KMS-11 (cell line): Measurements from ENCODE around the gene PLEKHA5.

Experiments used
- H2AFZ ChIP-seq: fragments of 200-600 bp; sonication (generic); 2 replicates; pipeline ENCODE4 v1.6.1; 2016; ENCODE audit warnings: antibody characterized with exemption, mixed run types, low read depth
- H3K27ac ChIP-seq: fragments of 200-600 bp; sonication (generic); 2 replicates; pipeline ENCODE4 v1.6.1; 2016; ENCODE audit warnings: mild to moderate bottlenecking, mixed run types
- H3K27me3 ChIP-seq: fragments of 200-600 bp; sonication (generic); 2 replicates; pipeline ENCODE4 v1.6.1; 2017; ENCODE audit warnings: mild to moderate bottlenecking, low read depth, mixed run types, moderate library complexity; ENCODE audit not compliant: insufficient read depth
- H3K36me3 ChIP-seq: fragments of 200-600 bp; sonication (generic); 2 replicates; pipeline ENCODE4 v1.6.1; 2017; ENCODE audit warnings: mild to moderate bottlenecking, mixed run types; ENCODE audit not compliant: insufficient read depth
- H3K4me1 ChIP-seq: fragments of 200-600 bp; sonication (generic); 2 replicates; pipeline ENCODE4 v1.6.1; 2016; ENCODE audit warnings: mild to moderate bottlenecking, low read depth, mixed run types; ENCODE audit not compliant: poor library complexity, severe bottlenecking
- H3K4me2 ChIP-seq: fragments of 200-600 bp; sonication (generic); 2 replicates; pipeline ENCODE4 v1.7.0; 2016; ENCODE audit warnings: mild to moderate bottlenecking, mixed run types
- H3K4me3 ChIP-seq: fragments of 200-600 bp; sonication (generic); IDR thresholded peaks from 2 replicates; pipeline ENCODE4 v1.6.1; 2017; ENCODE audit warnings: low read depth, low read length, mixed read lengths; ENCODE audit not compliant: insufficient read depth
- H3K79me2 ChIP-seq: fragments of 200-600 bp; sonication (generic); 2 replicates; pipeline ENCODE4 v1.6.1; 2016; ENCODE audit warnings: low read depth, mixed run types; ENCODE audit not compliant: insufficient read depth
- H3K9ac ChIP-seq: fragments of 200-600 bp; sonication (generic); 2 replicates; pipeline ENCODE4 v1.6.1; 2016; ENCODE audit warnings: mild to moderate bottlenecking, mixed run types
- H4K20me1 ChIP-seq: fragments of 200-600 bp; sonication (generic); 2 replicates; pipeline ENCODE4 v1.6.1; 2016; ENCODE audit warnings: mild to moderate bottlenecking, mixed run types; ENCODE audit not compliant: insufficient read depth
- CTCF ChIP-seq: fragments of 200-600 bp; sonication (generic); conservative IDR thresholded peaks from 2 replicates; pipeline ENCODE4 v1.6.1; 2017; ENCODE audit warnings: low read depth, mild to moderate bottlenecking, antibody characterized with exemption, low read length, moderate library complexity, mixed read lengths

Gene PLEKHA5

GRCh38 chr12:19150273-19150900 lies 20.9 kb downstream of the PLEKHA5 start:
- TF ChIP-seq CTCF: no peak
- Histone ChIP-seq H3K4me3 (no peak overlapping the region), H3K36me3 (no peaks in the 10 kb centered on the region), H3K27me3 (no peaks in the 10 kb centered on the region), H4K20me1 (no peaks in the 10 kb centered on the region), H3K4me1 (peaks cover 29% of the 10 kb centered on the region), H2AFZ (no peak overlapping the region), H3K4me2 (peak overlapping the region; percentile 13; the same call in 1 of the 2 replicates), H3K27ac (peak overlapping the region; percentile 33; the same call in 1 of the 2 replicates), H3K9ac (no peak overlapping the region), H3K79me2 (no peaks in the 10 kb centered on the region)

GRCh38 chr12:19151298-19151697 lies 21.8 kb downstream of the PLEKHA5 start:
- Histone ChIP-seq H3K27ac (no peak overlapping the region), H3K27me3 (no peaks in the 10 kb centered on the region), H4K20me1 (no peaks in the 10 kb centered on the region), H2AFZ (no peak overlapping the region), H3K9ac (no peak overlapping the region), H3K4me1 (peaks cover 29% of the 10 kb centered on the region), H3K79me2 (no peaks in the 10 kb centered on the region), H3K4me2 (no peak overlapping the region), H3K4me3 (no peak overlapping the region), H3K36me3 (no peaks in the 10 kb centered on the region)
- TF ChIP-seq CTCF: no peak

- Histone ChIP-seq H3K4me3 (no peak overlapping the region), H2AFZ (no peak overlapping the region), H3K79me2 (no peaks in the 10 kb centered on the region), H3K27ac (no peak overlapping the region), H3K27me3 (no peaks in the 10 kb centered on the region), H3K4me1 (peaks cover 29% of the 10 kb centered on the region), H3K36me3 (no peaks in the 10 kb centered on the region), H3K9ac (no peak overlapping the region), H4K20me1 (no peaks in the 10 kb centered on the region), H3K4me2 (no peak overlapping the region)
- no peak for TF ChIP-seq CTCF
Measured at GRCh38 chr12:19153396-19153795, 23.9 kb downstream of the PLEKHA5 start.

- TF ChIP-seq CTCF: no peak
- H4K20me1 ChIP-seq: no peaks in the 10 kb centered on the region
- H3K4me1 ChIP-seq: peaks cover 26% of the 10 kb centered on the region
- H2AFZ ChIP-seq: no peak overlapping the region
- H3K36me3 ChIP-seq: no peaks in the 10 kb centered on the region
- H3K4me3 ChIP-seq: no peak overlapping the region
- no peaks in the 10 kb centered on the region for H3K79me2 ChIP-seq
- H3K4me2 ChIP-seq: no peak overlapping the region
- no peaks in the 10 kb centered on the region for H3K27me3 ChIP-seq
- H3K9ac ChIP-seq: no peak overlapping the region
- no peak overlapping the region for H3K27ac ChIP-seq
Measured at GRCh38 chr12:19154686-19155085, 25.2 kb downstream of the PLEKHA5 start.
